HG03108 (cell line): ENCODE results near the gene CENPP.
"Not testable (repeated sequence)": the region's sequence is repeated elsewhere in the genome, so short reads cannot be mapped to it uniquely, and the experiment has no call there.

Experiments used
- ATAC-seq: cut with Tn5 transposase; IDR thresholded peaks from one replicate; pipeline ENCODE4 v1.9.1; 2021; ENCODE audit warnings: moderate library complexity; ENCODE audit not compliant: unreplicated experiment

Gene CENPP

GRCh38 chr9:92611621-92612285 lies 286.0 kb downstream of the CENPP start:
- no peak for ATAC-seq

- ATAC-seq, result no peak
Observed at GRCh38 chr9:92612292-92612691, 286.5 kb downstream of the CENPP start.

DNA sequence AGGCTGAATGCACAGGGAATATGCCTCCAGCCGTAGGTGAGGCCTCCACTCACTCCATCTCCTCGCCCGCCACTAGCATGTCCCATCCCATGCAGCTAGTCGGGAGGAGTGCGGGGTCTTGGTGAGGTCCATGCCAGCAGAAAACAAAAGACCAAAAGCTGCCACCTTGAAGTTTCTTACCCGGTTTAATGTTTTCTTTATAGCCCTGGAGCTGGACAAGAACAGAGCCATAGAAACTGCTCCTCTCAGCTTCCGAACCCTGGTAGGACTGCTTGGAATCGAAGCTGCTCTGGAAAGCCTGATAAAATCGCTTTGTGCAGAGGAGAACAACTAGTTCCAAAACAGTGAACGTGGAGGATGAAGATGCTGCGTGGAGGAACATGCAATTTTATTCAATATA lies 287.1 kb downstream of the CENPP start:
- ATAC-seq, result no peak

- no peak for ATAC-seq
Observed at GRCh38 chr9:92613268-92614122, 287.7 kb downstream of the CENPP start.

DNA sequence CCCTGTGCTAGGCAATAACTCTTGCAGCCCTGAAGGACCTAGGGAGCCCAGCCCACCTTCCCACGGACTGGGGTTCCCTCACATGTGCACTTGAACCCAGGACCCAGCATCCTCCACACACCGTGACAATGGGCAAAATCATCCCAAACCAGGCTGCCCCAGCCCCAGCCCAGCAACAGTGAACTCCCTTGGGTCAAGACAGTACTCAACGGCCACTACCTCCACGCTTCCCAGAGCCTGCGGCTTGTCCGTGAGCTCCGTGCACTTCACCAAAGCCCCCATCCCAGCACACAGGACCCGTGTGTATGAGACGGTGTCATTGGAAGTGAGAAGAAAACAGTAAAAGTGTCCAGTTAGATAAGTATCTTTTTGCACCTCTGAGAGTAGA lies 288.4 kb downstream of the CENPP start:
- ATAC-seq, result no peak

GRCh38 chr9:92614763-92615461 lies 289.2 kb downstream of the CENPP start:
- no peak for ATAC-seq

DNA sequence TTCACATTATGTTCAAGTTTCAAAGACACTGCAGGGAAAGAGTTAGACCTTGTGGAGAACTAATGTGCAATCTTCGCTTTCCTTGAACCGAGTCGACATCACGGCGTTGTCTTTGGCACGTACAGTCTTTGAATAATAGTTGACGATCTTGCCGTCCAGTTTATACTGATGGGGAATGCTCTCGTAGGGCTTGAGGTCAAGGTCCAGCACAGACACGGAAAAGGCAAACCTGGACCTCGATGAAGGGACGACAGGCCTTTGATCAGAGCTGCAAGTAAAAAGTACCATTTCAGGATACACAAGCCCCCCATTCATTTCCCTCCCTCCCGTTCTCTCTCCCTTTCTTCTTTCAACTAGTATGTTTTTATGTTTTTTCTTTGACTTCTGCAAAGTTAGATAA lies 290.0 kb downstream of the CENPP start:
- ATAC-seq, result no peak

DNA sequence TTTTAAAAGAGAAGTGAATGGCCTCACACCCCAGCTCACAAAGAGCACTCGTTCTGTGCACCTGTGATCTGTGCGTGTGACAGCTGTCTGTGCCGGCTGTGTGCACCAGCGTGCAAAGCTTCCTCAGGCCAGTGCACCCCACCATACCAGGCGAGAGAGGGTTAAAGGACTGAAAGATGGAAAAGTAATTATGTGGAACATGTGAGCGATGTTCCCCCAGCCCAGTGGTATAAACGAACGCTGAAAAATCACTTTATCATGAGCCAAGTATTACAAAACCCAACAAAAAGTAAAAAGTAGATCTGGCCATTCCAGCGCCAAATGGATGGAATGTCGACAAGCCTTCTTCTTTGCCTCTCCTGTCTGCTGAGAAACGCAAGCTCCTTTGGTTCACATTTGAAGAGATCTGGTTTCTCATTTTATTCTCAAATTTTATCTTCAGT lies 290.5 kb downstream of the CENPP start:
- ATAC-seq, result no peak

DNA sequence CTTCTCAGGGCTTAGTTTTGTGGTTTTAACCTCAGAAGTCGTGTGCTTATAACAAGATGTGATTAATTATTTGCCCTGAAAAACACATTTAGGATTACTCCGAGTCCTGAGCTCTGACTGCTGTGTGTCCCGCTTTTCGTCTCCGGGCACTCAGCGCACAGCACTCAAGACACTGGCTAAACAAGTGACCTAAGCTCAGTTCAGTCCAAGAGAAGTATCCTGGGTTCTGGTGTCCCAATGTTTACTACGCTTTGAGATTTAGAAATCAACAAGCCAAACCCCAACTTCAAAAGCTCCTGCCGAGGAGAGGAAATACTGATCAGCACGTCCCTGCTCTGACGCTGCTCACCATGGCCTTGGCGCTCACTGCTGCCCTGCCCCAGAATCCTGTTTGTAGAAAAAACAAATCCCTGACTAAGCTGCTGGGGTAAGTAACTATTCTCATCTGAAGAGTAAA lies 290.9 kb downstream of the CENPP start:
- ATAC-seq, result no peak

GRCh38 chr9:92617195-92617813 lies 291.6 kb downstream of the CENPP start:
- ATAC-seq, result no peak

GRCh38 chr9:92617951-92618510 lies 292.3 kb downstream of the CENPP start:
- ATAC-seq, result no peak

DNA sequence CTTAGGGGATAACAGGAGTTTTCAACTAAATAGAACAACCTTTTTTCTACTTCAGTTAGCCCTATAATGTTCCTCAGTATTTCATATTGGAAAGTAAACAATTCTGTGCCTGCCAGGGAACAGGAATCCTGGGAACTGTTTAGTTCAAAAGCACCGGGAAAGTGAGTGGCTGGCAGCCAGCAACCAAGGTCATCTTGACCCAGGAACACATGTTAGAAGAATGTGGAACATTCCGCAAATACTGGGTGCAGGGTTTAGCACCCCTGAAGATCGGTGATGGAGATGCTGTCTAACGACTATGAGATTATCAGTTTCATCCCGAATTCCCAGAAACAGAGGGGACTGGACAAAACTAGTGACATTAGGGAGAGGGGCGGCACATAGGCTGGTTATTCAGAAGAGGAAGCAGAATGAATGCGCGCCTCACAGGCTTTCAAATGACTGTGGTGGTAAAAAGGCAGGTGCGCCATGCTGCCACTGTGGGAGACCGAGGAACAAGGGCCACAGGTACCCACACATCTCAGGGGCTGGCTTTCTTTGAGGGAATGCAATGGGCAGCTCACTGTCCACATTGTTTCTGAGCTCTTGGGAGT lies 293.0 kb downstream of the CENPP start:
- ATAC-seq, result no peak

DNA sequence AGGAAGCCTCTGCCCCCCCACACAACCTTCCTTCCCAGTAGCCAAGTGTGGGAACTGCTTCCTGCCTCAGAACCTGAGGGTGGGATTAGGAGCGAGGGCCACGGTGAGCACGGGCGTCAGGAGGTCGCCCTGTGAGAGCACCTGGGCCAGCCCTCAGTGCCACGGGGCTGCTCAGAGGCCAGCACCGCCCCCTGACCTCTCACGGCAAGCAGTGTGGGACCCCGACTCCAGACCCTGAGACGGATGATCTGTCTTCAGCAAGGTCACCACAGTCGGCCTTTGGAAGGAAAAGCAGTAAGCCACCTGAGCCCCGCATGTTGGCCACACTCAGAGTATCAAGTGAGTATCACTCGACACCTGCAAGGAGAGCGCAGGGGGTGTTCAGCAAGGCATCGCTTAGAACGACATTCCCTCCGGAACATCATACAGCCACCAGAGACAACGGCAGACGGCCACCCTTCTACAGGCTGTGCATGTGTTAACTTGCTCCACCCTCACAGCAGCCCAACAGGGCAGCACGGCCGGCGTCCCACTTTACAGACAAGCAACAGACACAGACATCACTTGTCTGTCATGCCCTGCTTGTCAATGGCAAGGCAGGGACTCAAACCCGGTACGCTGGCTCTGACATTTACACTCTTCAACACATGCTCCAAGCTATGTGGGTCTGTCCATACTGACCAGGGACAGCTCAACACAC lies 294.0 kb downstream of the CENPP start:
- no peak for ATAC-seq

DNA sequence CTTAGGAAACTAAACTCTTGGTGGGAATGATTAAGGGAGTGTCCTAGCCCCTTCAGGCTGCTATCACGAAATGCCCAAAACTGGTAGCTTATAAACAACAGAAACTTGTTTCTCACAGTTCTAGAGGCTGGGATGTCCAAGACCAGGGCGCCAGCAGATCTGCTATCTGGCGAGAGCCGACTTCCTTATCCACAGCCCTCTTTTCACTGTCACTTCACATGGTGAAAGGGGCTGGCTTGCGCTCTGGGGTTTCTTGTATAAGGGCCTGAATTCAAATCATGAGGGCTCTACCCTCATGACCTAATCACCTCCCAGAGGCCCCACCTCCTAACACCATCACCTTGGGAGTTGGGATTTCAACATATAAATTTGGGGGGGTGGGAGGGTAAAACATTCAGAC lies 295.1 kb downstream of the CENPP start:
- ATAC-seq, result no peak

GRCh38 chr9:92623936-92624335 lies 298.2 kb downstream of the CENPP start:
- ATAC-seq, result not testable (repeated sequence)

- no peak for ATAC-seq
Observed at GRCh38 chr9:92626484-92626883, 300.7 kb downstream of the CENPP start.

DNA sequence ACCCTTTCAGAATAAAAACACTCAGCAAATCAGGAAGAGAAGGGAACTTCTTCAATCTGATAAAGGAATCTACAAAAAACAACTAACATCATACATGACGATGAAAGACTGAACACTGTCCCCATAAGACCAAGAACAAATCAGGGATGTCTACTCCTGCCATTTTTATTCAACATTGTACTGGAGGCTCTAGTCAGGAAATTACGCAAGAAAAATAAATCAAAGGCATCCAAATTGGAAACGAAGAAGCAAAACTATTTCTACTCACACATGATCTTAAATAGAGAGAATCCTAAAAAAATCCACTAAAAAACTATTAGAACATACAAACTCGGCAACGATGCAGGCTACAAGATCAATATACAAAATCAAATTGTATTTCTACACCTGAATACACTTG lies 301.9 kb downstream of the CENPP start:
- ATAC-seq, result no peak

DNA sequence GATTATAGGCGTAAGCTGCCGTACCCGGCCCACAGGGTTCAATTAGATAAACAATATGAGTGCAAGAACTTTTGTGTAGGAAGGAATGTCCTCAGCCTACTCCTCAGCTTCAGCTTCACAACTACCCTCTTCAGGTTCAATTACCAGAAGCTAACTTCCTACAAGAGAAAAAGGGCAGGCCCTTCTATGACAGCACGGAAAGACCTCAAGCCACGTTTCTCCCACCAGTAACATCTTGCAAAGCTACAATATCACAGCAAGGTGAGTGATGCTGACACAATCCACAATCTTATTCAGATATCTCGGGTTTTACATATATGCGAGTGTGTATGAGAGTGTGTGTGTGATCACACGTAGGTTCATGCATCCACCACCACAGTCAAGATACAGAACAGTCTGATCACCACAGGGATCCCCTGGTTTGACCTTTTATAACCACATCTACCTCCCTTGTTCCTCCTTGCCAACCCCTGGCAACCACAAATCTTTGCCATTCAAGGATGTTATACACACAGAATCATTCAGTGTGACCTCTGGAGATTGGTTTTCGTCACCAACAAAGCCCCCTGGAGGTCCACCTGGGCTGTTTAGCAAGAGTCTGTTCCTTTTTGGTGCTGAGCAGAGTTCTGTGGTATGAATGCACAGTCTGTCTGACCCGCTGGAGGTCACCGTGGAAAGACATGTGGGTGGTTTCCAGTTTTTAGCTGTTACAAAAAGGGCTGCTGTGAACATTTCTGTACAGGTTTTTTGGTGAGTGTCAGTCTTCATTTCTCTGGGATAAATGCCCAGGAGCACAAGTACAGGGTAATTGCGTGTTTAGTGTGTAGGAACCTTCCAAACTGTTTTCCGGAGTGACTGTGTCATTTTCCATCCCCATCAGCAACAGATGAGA lies 305.9 kb downstream of the CENPP start:
- no peak for ATAC-seq

DNA sequence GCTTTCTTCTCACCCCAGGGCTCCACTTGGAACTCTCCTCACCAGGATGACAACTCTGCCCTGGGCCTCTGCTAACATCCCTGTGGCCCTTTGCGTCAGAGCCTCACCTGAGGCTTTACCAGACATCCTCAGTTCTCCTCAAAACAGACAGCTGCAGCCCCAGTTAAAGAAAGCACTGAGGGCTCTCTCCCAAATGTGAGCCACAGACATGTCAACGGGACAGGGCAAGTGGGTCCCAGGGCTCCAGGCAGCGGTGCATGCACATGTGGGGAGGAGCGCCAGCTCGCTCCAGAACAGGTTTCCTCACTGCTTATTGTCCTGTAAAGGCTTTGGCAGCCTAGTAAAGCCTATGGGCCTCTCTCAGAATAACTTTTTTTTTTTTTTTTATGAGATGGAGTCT lies 306.9 kb downstream of the CENPP start:
- no peak for ATAC-seq
